Measurements from ENCODE around the gene PATL1. TPM values are rescaled to one million over a fixed set of nuclear protein-coding genes. Genes with fewer than 3 reads are reported as not detected.

PATL1 gene
- total and polyA plus RNA-seq, 11 donors, result 9.3 to 33.3 (median 23.9) TPM

DNA sequence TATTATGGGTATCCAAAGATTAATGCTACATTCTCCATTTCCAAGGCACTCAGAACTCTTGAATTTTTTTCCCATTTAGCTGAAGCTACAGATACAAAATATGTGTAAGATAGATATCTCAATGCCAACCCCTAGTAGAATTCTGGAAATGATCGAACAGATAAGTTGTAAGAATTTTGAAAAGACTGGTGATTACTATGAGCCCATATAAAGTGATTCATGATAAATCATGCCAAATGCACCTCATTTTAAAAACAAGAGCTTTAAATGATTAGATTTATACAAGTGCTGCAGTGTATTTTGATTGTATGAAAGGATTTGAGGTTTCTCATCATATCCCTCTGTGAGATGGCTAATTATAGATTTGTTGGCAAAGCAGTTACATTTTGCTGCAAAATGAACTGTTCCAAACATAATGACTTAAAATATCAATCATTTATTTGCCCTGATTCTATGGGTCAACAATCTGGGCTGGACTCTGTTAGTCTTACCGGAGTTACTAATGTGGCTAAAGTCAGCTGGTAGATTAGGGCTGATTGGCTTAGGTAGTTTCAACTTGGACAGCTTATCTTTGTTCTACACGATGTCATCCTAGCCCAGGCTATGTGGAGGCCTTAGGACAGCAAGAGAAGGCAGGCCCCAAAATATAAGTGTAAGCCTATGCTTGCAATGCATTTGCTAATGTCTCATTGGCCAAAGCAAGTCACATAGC is 41.5 kb upstream of the PATL1 start:
- Histone ChIP-seq H3K36me3 (no peaks in the 10 kb centered on the region), H3K9me3 (no peaks in the 10 kb centered on the region), H3K4me1 (no peaks in the 10 kb centered on the region), H3K4me3 (no peak overlapping the region), H3K27me3 (peaks cover 0 to 4% (median 0%) of the 10 kb centered on the region in 9 donors), H3K27ac (no peak overlapping the region)
- no peak for DNase-seq
- ATAC-seq, result no peak
- TF ChIP-seq POLR2A (IDR thresholded peaks at IDR 0.05), result no peak
- TF ChIP-seq, protein P1, sequence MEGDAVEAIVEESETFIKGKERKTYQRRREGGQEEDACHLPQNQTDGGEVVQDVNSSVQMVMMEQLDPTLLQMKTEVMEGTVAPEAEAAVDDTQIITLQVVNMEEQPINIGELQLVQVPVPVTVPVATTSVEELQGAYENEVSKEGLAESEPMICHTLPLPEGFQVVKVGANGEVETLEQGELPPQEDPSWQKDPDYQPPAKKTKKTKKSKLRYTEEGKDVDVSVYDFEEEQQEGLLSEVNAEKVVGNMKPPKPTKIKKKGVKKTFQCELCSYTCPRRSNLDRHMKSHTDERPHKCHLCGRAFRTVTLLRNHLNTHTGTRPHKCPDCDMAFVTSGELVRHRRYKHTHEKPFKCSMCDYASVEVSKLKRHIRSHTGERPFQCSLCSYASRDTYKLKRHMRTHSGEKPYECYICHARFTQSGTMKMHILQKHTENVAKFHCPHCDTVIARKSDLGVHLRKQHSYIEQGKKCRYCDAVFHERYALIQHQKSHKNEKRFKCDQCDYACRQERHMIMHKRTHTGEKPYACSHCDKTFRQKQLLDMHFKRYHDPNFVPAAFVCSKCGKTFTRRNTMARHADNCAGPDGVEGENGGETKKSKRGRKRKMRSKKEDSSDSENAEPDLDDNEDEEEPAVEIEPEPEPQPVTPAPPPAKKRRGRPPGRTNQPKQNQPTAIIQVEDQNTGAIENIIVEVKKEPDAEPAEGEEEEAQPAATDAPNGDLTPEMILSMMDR (IDR thresholded peaks at IDR 0.05), result no peak
- 43 to 69% (median 64%) methylated on average over 3 of the region's 3 CpGs for WGBS, 4 donors
- intact Hi-C loops (cut with DNase I), result no loop called here

DNA sequence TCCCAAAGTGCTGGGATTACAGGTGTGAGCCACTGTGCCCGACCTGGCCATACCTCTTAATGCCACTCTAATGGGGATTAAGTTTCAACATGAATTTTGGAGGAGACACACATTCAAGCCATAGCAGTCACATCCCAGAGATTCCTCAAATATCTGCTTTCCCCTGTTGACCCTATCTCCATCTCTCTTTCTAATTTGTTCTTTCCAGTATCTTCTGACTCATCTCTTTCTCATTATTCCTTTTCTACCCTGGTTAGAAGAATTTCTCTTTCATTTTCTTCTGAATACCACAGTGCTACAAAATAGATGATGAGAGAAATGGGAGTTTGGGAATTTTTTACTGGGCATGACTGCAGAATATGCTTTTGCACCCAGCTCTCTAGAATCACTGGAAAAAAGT is 39.7 kb upstream of the PATL1 start:
- Histone ChIP-seq H3K27me3 (peaks cover 0 to 4% (median 0%) of the 10 kb centered on the region in 9 donors), H3K9me3 (no peaks in the 10 kb centered on the region), H3K4me1 (no peaks in the 10 kb centered on the region), H3K4me3 (no peak overlapping the region), H3K36me3 (no peaks in the 10 kb centered on the region), H3K27ac (no peak overlapping the region)
- intact Hi-C loops (cut with DNase I), result no loop called here
- no peak for TF ChIP-seq POLR2A (IDR thresholded peaks at IDR 0.05)
- TF ChIP-seq, protein P1 (IDR thresholded peaks at IDR 0.05), result no peak
- WGBS, 4 donors, result 26 to 65% (median 43%) methylated on average over 1 of the region's 1 CpG
- DNase-seq, result no peak
- ATAC-seq, result no peak

DNA sequence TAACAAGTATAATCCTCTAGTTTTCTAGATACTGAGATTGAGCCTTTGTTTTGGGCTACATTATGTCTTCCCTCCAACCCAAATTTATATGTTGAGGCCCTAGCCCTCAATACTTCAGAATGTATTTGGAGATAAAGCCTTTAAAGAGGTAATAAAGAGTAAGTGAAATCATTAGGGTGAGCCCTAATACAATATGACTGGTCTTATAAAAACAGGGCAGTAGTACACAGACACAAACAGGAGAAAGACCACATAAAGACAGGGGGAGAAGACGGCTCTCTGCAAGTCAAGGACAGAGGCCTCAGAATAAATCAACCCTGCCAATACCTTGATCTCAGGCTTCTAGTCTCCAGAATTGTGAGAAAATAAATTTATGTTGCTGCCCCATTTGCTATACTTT is 38.5 kb upstream of the PATL1 start:
- Histone ChIP-seq H3K4me1 (no peaks in the 10 kb centered on the region), H3K36me3 (no peaks in the 10 kb centered on the region), H3K4me3 (no peak overlapping the region), H3K27me3 (peaks cover 0 to 4% (median 0%) of the 10 kb centered on the region in 9 donors), H3K9me3 (no peaks in the 10 kb centered on the region), H3K27ac (no peak overlapping the region)
- 78 to 83% (median 81%) methylated on average over 1 of the region's 1 CpG for WGBS, 4 donors
- ATAC-seq (no peak), DNase-seq (no peak)
- TF ChIP-seq, protein P1 (IDR thresholded peaks at IDR 0.05), result no peak
- no peak for TF ChIP-seq POLR2A (IDR thresholded peaks at IDR 0.05)
- intact Hi-C loops (cut with DNase I), result no loop called here

DNA sequence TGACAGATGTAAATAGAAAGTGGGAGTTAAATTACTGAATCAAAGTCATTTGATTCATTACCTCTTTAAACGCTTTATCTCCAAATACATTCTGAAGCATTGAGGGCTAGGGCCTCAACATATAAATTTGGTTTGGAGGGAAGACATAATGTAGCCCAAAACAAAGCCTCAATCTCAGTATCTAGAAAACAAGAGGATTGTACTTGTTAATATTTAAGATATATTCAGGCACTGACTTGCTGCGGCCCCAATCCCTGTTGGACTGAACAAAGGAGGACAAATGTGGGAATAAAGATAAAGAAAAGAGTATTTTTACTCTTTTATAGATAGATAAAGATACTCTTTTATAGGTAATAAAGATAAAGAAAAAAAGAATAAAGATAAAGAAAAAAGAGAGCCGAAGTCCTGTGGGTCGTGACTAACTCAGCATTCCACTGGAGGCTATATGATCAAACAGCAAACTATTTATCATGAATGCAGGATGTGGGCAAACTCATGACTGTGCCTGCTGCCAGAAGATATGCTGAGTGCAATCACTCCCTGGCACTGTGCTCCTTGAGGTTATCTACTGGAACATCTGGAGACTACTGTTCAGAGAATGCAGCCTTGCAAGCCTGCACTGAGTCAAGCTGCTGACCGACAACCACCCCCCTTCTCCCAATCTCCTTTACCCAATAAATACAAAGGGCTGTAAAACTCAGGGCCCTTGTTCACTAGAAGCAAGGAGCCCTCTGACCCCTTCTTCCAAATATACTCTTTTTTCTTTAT is 37.9 kb upstream of the PATL1 start:
- Histone ChIP-seq H3K4me1 (no peaks in the 10 kb centered on the region), H3K4me3 (no peak overlapping the region), H3K36me3 (no peaks in the 10 kb centered on the region), H3K27me3 (peaks cover 0 to 4% (median 0%) of the 10 kb centered on the region in 9 donors), H3K27ac (no peak overlapping the region), H3K9me3 (no peaks in the 10 kb centered on the region)
- ATAC-seq (no peak), DNase-seq (no peak)
- TF ChIP-seq, protein P1 (IDR thresholded peaks at IDR 0.05), result no peak
- TF ChIP-seq POLR2A (IDR thresholded peaks at IDR 0.05), result no peak
- whole genome bisulfite sequencing, 4 donors, result 72 to 75% (median 74%) methylated on average over 5 of the region's 5 CpGs
- intact Hi-C loops (cut with DNase I), result no loop called here
